NOMO-1 (cell line): ENCODE measurements around the gene CREBRF.
"Not testable (repeated sequence)": the region's sequence is repeated elsewhere in the genome, so short reads cannot be mapped to it uniquely, and the experiment has no call there.

Experiments
- DNase-seq, 2 experiments: peaks; one replicate each; lab custom pipeline; 2025; ENCODE audit not compliant: unreplicated experiment in 2 of 2; lab: John Stamatoyannopoulos, UW

Gene CREBRF

GRCh38 chr5:173075970-173076369 is 19.8 kb downstream of the CREBRF start:
- no peak for DNase-seq

GRCh38 chr5:173076471-173076870 is 20.3 kb downstream of the CREBRF start:
- not testable (repeated sequence) for DNase-seq

- no peak for DNase-seq
Observed at GRCh38 chr5:173078878-173079277, 22.7 kb downstream of the CREBRF start.

GRCh38 chr5:173089581-173089980 is 33.4 kb downstream of the CREBRF start:
- no peak for DNase-seq

- DNase-seq = no peak
Observed at GRCh38 chr5:173090639-173091038, 34.5 kb downstream of the CREBRF start.

- no peak for DNase-seq
Observed at GRCh38 chr5:173091981-173092380, 35.8 kb downstream of the CREBRF start.

- DNase-seq = no peak
Observed at GRCh38 chr5:173093606-173094005, 37.5 kb downstream of the CREBRF start.

- DNase-seq = no peak
Observed at GRCh38 chr5:173094012-173094661, 38.0 kb downstream of the CREBRF start.

- no peak for DNase-seq
Observed at GRCh38 chr5:173098787-173099186, 42.6 kb downstream of the CREBRF start.

GRCh38 chr5:173099461-173099860 is 43.3 kb downstream of the CREBRF start:
- no peak for DNase-seq

- no peak for DNase-seq
Observed at GRCh38 chr5:173101245-173101644, 45.1 kb downstream of the CREBRF start.

- no peak for DNase-seq
Observed at GRCh38 chr5:173103411-173103810, 47.3 kb downstream of the CREBRF start.

GRCh38 chr5:173108914-173109313 is 52.8 kb downstream of the CREBRF start:
- DNase-seq = no peak

- DNase-seq = no peak
Observed at GRCh38 chr5:173114536-173114935, 58.4 kb downstream of the CREBRF start.

GRCh38 chr5:173119719-173120118 is 63.6 kb downstream of the CREBRF start:
- no peak for DNase-seq

- no peak for DNase-seq
Observed at GRCh38 chr5:173123416-173123815, 67.3 kb downstream of the CREBRF start.

- not testable (repeated sequence) for DNase-seq
Observed at GRCh38 chr5:173132166-173132565, 76.0 kb downstream of the CREBRF start.

- DNase-seq = no peak
Observed at GRCh38 chr5:173138707-173139106, 82.6 kb downstream of the CREBRF start.

- no peak for DNase-seq
Observed at GRCh38 chr5:173139631-173140030, 83.5 kb downstream of the CREBRF start.

GRCh38 chr5:173140769-173141168 is 84.6 kb downstream of the CREBRF start:
- no peak for DNase-seq

- no peak for DNase-seq
Observed at GRCh38 chr5:173143567-173143966, 87.4 kb downstream of the CREBRF start.

- peak; percentile 83 to 90 for DNase-seq
Observed at GRCh38 chr5:173144200-173145176, 88.3 kb downstream of the CREBRF start, which contains the start of gene BNIP1. TSS of gene BNIP1 (plus strand) at chr5:173144531. CDS start at chr5:173144546, 15 bp downstream.
